ENCODE results near the gene HOXC10. TPM values are rescaled to one million over a fixed set of nuclear protein-coding genes. Genes with fewer than 3 reads are reported as not detected.
A peak's percentile ranks its signal among the peaks of the same experiment; 100 is the strongest.

HOXC10 gene
- total RNA-seq, 1 donor from 2014 or later, result 0.64 TPM

DNA sequence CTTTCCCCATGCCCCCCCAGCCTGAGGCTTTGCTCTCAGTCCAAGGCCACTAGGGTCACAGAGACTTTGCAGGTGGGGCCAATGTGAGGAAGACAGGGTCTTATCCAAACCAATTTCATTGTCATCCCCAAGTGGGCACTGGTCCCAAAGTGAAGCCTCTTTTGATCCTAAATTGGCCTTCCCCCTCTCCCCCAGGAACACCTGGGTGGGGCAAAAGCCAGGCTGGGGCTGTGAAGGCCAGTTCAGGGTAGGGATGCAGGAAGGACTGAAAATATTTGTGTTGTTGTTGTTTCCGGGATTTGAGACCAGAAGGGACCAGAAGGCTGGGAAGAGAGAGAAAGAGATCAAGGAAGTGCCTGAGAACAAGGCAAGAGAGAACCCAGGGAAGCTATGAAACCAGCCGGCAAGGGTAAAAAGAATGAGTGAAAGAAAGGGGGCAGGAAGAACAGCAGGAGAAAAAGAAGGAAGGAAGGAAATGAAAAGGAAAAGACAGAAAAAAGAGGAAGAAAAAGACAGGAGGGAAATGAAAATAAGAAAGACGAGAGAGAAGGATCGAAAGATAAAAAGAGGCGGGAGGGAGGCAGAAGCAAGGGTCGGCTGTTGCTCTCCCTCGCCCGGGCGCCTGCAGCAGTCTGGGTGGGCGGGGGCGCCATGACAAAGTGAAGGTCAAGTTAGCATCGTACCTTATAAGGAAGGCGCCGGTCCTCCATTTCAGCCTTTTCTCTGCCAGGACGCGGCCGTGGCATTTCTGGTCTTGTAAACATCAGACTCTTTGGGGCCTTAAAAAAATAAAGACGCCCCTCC, 19.5 kb upstream of the HOXC10 start:
- no peak for ATAC-seq

DNA sequence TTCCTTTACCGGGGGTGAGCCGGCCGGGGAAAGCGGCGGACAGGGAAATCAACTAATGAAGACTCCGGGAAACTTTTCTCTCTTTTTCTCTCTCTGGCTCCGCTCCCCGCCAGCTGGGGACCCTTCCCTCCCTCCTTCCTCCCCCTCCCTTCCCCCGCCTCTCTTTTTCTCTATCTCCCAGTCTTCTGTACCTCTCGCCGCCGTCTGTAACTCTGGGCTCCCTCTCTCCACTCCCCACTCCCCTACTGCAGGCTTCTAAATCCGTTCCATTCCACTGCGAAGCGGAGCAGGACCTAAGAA, 18.9 kb upstream of the HOXC10 start:
- ATAC-seq, result no peak

DNA sequence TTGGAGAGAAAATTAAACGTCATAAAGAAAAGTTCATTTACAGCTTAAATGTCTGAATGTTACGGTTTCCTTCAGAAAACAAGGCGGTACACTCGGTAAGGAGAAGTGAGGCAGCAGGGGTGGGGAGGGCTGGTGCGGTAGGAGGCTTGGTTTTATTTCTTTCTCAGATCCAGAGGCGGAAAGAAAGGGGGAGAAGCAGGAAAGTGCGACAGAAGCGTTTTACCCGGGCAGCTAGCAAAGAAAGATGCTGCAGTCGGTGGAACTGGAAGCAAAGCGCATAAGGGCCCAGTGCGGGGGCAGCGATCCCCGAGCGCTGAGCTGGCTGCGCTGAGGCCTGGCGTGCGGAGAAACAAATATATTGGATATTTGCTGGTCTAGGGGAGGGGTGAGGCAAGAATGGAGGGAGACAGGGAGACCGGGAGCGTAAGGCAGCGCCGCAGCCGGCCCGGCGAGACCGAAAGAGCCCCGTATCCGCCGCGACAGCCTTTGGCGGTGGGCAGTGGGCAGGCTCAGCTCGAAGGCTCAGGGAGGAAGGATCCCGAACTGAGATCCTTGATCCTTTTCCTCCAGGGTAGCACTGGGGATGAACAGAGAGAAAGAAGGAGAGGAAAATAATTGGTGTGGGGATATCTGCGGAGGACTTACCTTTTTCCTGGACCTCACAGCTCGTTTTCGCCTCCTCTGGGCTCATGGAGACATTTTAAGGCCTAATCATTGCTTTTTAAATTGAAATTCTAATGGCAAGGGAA, 18.4 kb upstream of the HOXC10 start:
- ATAC-seq, result no peak

DNA sequence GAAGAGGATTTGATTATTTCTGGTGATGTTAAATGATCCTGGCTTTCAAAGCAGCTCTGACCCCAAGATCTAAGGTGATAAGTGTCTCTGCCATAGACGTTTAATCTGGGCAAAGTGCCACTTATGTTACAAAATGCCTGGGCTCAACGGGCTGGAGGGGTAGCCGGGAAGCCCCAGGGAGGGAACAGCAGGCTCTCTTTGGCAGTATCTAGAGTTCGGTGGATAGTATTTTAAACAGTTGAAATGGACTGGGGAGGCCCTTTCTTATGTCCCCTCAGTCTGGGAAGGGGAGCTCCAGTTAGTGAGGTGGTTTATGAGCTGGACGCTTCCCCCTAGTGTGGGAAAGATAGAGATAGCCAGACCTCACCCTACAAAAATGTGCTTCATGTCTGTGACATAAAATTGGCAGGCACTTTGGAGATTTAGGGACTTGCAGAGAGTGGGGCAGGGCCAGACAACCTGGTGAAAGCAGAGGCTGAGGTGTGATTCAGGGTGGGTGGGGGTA, 17.5 kb upstream of the HOXC10 start:
- ATAC-seq, result no peak

DNA sequence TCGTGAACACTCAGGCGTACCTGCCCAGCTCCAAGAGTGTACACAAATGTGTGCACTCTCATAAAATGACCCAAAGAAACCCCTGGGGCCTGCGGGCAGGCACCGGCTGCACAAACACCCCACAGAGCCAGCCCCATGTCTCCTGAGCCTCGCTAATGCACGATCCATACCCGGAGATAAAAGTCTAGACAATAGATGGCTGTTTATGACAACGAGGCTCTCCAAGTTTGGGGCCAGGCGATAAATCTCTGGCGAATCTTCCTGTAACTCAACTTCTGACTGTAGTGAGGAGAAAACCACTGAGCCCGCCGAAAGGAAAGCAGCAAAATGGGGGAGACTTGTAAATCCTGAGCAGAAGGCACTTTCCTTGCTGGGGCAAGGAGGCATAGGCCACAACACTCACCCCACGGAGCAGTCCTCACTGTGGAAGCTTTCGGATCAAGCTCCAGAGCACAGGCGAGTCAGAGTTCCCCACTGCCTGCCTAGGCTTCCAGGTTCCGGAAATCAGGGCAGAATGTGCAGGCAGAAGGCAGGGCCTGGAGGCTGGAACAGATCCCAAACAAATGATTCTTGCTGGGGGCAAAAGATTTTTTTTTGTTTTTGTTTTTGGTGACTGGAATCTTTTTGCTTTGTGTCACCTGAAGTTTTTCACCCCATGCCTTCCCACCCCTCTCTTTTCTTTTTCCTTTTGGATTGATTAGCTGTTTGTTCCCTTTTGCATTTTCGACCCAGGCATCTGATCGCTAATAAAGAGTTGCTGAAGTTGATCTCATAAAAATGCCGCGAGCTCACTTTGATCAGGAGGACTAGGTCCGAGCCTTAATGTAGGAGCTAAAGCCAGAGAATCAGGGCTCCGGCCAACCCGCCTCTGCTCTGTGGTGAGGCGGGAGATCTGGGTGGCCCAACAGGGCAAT, 16.5 kb upstream of the HOXC10 start:
- no peak for ATAC-seq

DNA sequence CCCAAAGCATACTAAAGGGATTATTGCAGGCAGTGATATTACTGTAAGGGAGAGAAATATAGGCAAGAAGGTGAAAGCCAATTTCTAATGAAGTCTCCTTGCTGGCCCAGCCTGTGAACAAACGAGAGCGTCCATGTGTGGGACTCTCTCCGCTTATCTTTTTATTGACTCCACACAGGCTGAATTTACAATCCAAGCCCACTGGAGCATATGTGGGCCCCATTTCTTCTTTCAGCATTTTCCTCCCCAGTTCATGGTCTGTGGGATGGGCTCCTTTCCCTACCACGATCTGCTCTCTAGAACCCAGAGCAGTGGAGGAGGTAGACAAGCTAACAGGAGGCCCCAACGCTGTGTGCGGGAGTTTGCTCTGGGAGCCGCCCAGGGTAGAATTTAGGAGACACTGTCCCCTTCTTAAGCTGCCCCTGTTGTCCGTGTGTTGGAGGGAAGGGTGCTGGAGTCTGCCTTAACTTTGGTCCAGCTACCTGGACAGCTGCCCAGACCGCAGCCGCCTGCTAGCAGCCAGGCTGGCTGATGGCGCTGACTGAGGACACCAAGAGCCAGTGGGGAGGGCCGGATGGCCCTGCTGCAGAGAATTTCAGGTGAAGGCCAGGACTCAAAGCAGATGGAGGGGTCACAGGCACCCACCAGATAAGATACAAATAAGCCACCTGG, 15.2 kb upstream of the HOXC10 start:
- ATAC-seq, result no peak

DNA sequence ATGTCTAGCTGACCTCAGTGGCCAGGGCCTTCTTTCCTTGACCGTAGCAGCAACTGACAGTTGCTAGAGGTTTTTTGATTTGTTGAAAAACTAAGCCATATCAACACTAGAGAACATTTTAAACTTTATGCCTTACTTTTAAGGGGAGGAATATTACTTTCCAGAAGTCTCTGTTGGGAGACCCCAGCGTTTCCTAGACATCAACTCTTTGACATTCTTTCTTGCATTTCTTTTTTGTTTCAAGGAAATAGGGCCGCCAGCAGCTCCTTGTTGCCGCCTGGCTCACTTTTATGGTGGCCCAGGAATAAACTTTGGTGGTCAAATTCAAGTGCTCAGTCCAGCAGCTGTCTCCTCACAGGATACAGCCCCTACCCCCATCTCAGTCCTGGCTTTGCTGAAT, 14.5 kb upstream of the HOXC10 start:
- no peak for ATAC-seq

DNA sequence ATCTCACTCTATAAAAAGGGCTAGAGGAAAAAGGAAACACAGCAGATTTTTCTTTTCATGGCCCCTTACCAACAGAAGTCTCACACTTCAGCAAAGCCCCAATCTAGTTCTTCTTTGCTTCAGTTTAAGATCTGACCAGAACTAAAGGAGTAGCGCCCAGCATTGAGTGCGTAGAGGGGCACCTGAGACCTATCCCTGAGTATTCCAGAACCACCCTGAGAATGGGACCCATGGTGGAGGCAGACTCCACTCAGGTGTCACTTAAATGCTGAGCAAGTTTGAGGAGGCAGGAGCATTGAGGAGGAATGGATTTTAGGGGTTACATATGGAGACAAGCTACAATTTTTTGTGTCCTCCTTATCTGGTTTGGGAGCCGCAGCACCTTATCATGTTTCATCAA, 13.8 kb upstream of the HOXC10 start:
- ATAC-seq, result no peak

DNA sequence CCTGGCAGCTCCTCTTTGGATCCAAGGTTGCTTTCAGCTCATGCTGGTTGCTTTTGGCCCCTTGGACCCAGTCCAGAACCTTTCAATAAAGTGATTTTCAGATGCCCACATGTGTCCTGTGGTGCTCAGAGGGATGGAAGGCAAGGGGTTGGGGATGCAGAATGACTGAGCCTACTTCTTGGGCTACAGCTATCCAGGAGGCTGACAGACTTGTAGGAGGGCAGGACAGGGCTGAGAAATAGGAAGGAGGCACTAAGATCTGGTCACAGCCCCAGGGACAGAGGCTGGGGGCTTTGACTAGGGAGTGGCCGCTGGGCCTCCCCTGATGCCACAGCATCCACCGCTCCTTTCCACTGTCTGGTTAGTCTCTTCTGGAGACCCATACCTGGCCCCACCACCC, 13.3 kb upstream of the HOXC10 start:
- ATAC-seq, result no peak

DNA sequence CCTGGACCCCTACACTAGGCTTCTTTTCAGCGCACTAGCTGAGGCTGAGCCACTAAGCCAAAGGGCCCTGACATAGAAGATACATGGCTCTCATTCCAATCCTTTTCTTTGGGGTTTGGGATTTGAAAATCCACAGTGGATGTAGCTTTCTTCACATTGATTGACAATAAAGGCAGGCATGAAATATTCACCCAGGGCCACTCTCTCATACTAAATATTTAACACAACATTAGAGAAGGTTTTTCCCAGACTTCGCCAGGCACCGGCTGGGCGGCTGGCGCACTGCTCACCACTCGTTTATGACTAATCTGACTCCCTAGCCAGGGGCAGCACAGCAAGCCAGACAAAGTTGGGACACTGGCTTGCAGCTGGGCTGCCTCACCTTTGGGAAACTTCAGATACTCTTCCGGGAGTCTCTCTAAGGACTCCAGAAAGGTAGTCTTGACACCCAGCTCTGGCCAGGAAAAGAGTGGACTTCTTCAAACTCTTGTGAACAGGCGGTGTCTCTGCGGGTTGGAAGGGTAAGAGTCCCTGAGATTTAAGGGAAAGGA, 12.7 kb upstream of the HOXC10 start:
- ATAC-seq, result peak; percentile 49

DNA sequence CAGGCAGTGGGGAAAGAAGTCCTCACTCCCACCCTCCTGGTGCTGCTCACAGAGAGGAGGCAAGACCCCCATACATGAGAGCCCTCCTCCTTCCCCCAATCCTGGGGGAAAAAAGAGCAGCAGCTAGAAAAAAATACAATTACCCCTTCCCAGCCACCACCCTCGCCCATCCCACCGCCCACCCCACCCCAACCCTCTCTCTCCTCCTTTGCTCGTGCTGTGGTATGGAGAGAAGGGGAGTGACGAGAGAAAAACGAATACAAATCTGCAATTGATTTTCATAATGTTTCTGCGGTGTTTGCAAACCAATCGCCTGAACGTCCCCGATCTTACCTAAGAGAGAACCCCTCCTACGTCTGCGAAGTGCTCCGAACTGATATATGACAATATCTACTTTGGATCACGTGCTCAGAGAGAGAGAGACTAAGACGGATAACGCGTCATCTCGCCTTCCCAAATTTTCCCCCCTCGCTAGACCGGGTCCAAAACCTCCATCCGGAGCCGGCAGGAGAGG, 12.2 kb upstream of the HOXC10 start, which contains the start of gene HOXC11:
Gene HOXC11 (plus strand): TSS at position 405 of the 514 bp plus-strand sequence. CDS start 116 bp downstream, outside the sequence.
- no peak for ATAC-seq

DNA sequence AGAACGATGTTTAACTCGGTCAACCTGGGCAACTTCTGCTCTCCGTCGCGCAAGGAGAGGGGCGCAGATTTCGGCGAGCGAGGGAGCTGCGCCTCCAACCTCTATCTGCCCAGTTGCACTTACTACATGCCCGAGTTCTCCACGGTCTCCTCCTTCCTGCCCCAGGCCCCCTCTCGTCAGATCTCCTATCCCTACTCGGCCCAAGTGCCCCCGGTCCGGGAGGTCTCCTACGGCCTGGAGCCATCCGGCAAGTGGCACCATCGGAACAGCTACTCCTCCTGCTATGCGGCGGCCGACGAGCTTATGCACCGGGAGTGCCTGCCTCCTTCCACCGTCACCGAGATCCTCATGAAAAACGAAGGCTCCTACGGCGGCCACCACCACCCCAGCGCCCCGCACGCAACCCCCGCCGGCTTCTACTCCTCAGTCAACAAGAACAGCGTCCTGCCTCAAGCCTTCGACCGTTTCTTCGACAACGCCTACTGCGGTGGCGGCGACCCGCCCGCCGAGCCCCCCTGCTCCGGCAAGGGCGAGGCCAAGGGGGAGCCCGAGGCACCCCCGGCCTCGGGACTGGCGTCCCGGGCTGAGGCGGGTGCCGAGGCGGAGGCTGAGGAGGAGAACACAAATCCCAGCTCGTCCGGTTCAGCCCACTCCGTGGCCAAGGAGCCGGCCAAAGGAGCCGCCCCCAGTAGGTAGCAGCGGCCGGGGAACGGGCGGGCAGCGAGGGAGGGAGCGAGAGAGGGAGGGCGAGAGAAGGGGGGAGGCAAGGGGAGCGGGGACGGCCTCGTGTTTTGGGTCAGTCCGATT, 11.5 kb upstream of the HOXC10 start:
- ATAC-seq, result peak; percentile 23

DNA sequence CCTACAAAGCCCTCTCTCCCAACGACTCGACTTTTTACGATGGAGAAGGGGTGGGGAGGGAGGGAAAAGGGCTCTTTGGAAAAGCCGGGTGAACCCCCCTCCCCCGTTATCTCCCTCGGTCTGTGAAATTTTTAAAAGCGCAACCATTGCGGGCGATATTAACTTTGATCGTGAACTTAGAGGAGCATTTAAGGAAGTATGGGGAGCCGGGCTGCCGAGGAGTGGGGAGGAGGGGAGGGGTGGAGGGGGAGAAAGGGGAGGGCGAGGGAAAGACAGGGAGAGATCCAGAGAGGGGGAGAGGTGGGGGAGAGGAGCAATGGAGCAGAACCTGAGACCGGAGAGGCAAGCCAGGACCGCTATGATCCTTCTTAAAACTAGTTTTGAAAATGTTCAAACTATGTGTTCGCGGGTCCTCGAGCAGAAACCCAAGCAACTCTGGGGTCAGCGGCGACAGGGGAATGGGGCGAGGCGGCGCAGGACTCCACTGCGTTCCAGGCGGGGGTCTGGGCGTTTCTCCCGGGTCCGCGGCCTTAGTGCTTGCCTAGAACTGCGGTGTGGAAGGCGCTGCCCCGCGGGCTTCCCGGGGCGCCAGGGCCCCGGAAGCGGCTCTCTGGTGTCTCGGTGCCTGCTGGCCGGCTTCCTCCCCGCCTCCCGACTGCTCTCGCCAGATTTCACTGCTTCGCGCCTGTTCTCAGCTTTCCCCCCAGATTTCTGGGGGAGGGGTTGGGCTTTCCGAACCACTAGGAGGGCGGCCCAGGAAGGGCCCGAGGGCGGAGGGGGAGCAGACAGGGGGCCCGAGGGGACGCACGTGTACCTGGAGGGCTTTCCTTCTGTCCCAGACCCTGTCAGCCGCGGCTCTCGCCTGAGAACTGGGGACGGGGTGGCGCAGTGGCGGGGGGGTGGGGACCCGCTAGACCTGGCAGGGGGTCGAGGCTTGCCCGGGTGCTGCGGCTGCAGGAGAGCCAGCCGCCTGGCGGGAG, 10.6 kb upstream of the HOXC10 start, which contains the start of gene HOTAIR:
Gene HOTAIR (minus strand): TSS at position 871 of the 980 bp plus-strand sequence.
- ATAC-seq, result peak; percentile 41

DNA sequence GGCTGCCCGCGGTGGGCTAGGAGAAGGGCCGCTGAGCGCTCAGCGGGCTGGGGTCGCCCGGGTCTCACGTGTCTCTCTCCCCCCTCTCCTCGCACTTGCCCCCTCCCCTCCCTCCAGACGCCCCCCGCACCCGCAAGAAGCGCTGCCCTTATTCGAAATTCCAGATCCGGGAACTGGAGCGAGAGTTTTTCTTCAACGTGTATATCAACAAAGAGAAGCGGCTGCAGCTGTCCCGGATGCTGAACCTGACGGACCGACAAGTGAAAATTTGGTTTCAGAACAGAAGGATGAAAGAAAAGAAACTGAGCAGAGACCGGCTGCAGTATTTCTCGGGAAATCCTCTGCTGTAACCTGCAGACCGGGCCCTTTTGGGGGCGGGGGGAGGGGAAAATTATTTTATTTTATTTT, 9.9 kb upstream of the HOXC10 start:
- no peak for ATAC-seq

DNA sequence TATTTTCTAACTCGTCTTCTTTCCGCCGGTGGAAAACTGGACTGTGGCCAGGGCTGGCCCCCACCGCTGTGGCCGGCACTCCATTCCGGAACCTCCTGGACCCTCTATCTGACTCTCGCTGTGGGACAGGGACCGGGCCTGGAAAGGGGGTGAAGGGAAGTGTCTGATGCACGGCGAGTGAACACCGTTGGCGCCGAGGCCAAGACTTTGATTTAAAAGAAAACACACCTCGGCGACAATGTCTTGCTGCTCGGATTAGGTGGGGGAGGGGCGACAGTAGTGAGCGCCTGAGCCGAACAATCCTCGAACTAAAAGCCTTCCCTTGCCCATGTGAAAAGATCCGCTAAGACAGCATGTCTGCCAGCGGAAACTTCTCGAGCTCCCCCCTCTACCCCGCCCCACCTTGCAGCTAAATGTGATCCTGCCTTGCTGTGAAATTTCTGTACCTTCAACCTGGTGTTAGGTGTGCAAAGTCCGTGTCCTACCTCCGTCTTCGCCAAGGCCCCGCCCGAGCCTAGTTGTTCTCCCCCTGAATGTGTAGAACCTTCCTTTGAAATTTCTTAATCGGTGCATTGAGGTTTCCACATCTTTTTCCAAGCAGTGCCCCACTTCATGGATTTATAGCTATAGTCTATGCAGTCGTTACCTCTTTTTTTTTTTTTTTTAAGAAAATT, 9.3 kb upstream of the HOXC10 start:
- ATAC-seq, result no peak

DNA sequence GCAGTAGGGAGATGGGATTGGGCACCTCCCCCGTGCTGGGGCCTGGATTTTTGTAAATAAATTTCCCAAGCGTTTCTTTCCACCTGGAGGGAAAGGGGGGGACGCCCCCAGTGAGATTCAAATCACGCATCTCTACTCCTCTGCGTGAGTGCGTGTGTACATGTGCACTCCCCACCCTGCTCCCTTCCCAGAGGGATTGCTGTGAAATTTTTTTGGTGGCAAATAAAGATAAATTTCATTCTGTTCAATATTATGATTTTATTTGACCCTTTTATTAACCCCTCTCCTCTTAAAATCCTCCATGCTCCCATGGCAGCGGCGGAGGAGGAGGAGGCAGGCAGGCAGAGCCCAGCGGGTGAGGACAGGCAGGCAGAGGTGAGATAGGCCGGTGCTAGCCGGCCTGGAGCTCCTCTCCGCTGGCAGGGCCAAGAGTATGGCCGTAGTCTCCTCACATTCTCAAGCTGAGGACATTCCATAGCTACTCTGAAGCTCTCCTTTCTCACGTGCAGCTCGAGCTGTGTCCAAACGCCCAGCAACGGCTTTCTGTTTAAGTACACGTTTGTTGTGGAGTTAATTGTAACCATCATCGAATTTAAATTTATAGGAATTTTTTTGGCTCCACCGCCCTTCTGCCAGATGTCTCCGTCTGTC, 8.6 kb upstream of the HOXC10 start:
- no peak for ATAC-seq

DNA sequence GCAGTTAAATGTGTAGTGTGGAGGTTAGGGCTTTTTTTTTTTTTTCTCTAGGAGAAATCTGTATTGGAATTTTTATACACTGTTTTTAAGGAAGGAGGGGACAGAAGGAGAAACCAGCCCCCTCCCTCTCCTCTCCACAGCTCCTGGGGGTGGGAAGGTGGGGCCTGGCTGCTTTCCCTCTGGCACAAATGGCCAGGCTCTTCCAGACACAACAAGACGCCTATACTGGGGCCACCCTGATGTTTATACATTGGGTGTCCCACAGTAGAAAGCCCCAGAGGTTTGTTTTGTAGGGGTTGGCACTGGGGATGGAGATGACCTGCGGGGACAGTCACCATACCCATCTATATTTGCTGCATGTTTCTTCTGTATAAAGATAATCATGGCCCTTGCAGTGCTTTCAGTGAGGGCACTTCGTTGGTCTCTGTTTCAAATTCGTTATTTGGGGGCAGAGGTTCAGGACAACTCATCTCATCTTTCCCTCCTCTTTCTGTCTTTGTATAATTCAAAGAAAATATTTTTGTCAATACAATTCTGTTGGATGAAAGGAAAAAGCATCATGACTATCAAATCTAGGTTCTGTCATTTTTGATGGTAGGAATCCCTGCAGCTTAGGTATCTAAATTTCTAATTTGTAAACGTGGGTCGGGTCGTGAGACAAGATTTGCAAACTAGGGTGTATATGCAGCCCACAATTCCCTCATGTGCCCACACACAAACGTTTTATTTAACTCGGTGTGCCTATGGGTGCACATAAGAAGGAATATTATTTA, 7.9 kb upstream of the HOXC10 start:
- ATAC-seq, result no peak

Measured in esophagus mucosa (tissue), 1 donor.